NCI-H2196 treated with DMSO at 0.1 percent for 48 hours (cell line): Measurements from ENCODE around the gene ATP11B.

Experiments used
- DNase-seq: peaks from one replicate; lab custom pipeline; 2025; ENCODE audit not compliant: unreplicated experiment; lab: John Stamatoyannopoulos, UW

The ATP11B gene

GRCh38 chr3:182792901-182793662 is at the start of gene ATP11B:
Gene ATP11B, plus strand, starts transcription at chr3:182793504. Its CDS starts 256 bp downstream, at chr3:182793760.
- DNase-seq = peak; percentile 45

- DNase-seq = no peak
Observed at GRCh38 chr3:182746959-182747358, 46.3 kb upstream of the ATP11B start.

GRCh38 chr3:182755308-182755707 is 38.0 kb upstream of the ATP11B start:
- no peak for DNase-seq

- no peak for DNase-seq
Observed at GRCh38 chr3:182755712-182756111, 37.6 kb upstream of the ATP11B start.

- no peak for DNase-seq
Observed at GRCh38 chr3:182760576-182761164, 32.6 kb upstream of the ATP11B start.

GRCh38 chr3:182763896-182764295 is 29.4 kb upstream of the ATP11B start:
- DNase-seq = no peak

- DNase-seq = no peak
Observed at GRCh38 chr3:182765287-182765686, 28.0 kb upstream of the ATP11B start.

GRCh38 chr3:182766099-182766498 is 27.2 kb upstream of the ATP11B start:
- DNase-seq = no peak

- no peak for DNase-seq
Observed at GRCh38 chr3:182768413-182768812, 24.9 kb upstream of the ATP11B start.

GRCh38 chr3:182769673-182770072 is 23.6 kb upstream of the ATP11B start:
- DNase-seq = no peak

GRCh38 chr3:182782149-182782548 is 11.2 kb upstream of the ATP11B start:
- no peak for DNase-seq

- no peak for DNase-seq
Observed at GRCh38 chr3:182783106-182783505, 10.2 kb upstream of the ATP11B start.

- DNase-seq = no peak
Observed at GRCh38 chr3:182784542-182784941, 8.8 kb upstream of the ATP11B start.

GRCh38 chr3:182785142-182785541 is 8.2 kb upstream of the ATP11B start:
- DNase-seq = no peak

GRCh38 chr3:182785756-182786155 is 7.5 kb upstream of the ATP11B start:
- no peak for DNase-seq

GRCh38 chr3:182786564-182787196 is 6.6 kb upstream of the ATP11B start:
- DNase-seq = no peak

GRCh38 chr3:182787302-182788036 is 5.8 kb upstream of the ATP11B start:
- no peak for DNase-seq

- DNase-seq = no peak
Observed at GRCh38 chr3:182789371-182789770, 3.9 kb upstream of the ATP11B start.

- DNase-seq = no peak
Observed at GRCh38 chr3:182790612-182791011, 2.7 kb upstream of the ATP11B start.

- DNase-seq = no peak
Observed at GRCh38 chr3:182793663-182794454, 555 bp downstream of the ATP11B start.
